SK-N-SH treated with all-trans-retinoic acid at 6 μM for 48 hours (cell line): ENCODE results near the gene DYSF.

ENCODE experiments used
- ATAC-seq: fragments of 200-7000 bp; cut with Tn5 transposase; 3 replicates; pipeline ENCODE4 v1.9.1; 2020; ENCODE audit warnings: mild to moderate bottlenecking, moderate library complexity
- ARNTL ChIP-seq: fragments of 450-650 bp; formaldehyde crosslinking; IDR thresholded peaks from 2 replicates; pipeline ENCODE4 v1.5.0; 2020; ENCODE audit warnings: low read depth, mild to moderate bottlenecking, moderate library complexity, borderline replicate concordance
- BACH2 ChIP-seq: fragments of 250-450 bp; sonication (Bioruptor Pico); IDR thresholded peaks from 2 replicates; pipeline ENCODE4 v1.9.0; 2021; ENCODE audit warnings: mild to moderate bottlenecking, borderline replicate concordance
- CSDC2 ChIP-seq: fragments of 250-450 bp; sonication (Bioruptor Pico); IDR thresholded peaks from 2 replicates; pipeline ENCODE4 v1.5.0; 2020; ENCODE audit warnings: mild to moderate bottlenecking, moderate library complexity
- ESRRG ChIP-seq: fragments of 250-450 bp; sonication (Bioruptor Pico); IDR thresholded peaks from 2 replicates; pipeline ENCODE4 v1.6.1; 2021; ENCODE audit warnings: mild to moderate bottlenecking
- GLIS3 ChIP-seq: fragments of 250-450 bp; sonication (Bioruptor Pico); IDR thresholded peaks from 2 replicates; pipeline ENCODE4 v1.5.0; 2020; ENCODE audit warnings: mild to moderate bottlenecking, moderate library complexity
- ISL1 ChIP-seq: fragments of 250-450 bp; sonication (Bioruptor Pico); IDR thresholded peaks from 2 replicates; pipeline ENCODE4 v2.1.2; 2022; ENCODE audit warnings: mild to moderate bottlenecking, moderate library complexity
- OSR1 ChIP-seq: fragments of 250-450 bp; sonication (Bioruptor Pico); IDR thresholded peaks from 2 replicates; pipeline ENCODE4 v1.8.0; 2022; ENCODE audit warnings: moderate library complexity, mild to moderate bottlenecking, inconsistent platforms
- PPARA ChIP-seq: fragments of 250-450 bp; sonication (Bioruptor Pico); IDR thresholded peaks from 2 replicates; pipeline ENCODE4 v1.5.0; 2020; ENCODE audit warnings: mild to moderate bottlenecking, borderline replicate concordance
- SNAI2 ChIP-seq: fragments of 250-450 bp; sonication (Bioruptor Pico); IDR thresholded peaks from 2 replicates; pipeline ENCODE4 v1.5.0; 2020; ENCODE audit warnings: mild to moderate bottlenecking, moderate library complexity
- TCF4 ChIP-seq: fragments of 250-450 bp; sonication (Bioruptor Pico); IDR thresholded peaks from 2 replicates; pipeline ENCODE4 v1.8.0; 2021; ENCODE audit warnings: mild to moderate bottlenecking, moderate library complexity, borderline replicate concordance
- TOX ChIP-seq: fragments of 250-450 bp; sonication (Bioruptor Pico); IDR thresholded peaks from 2 replicates; pipeline ENCODE4 v1.8.0; 2021; ENCODE audit warnings: mild to moderate bottlenecking, moderate library complexity, borderline replicate concordance
- ZC3H10 ChIP-seq: fragments of 250-450 bp; sonication (Bioruptor Pico); IDR thresholded peaks from 2 replicates; pipeline ENCODE4 v1.5.1; 2021; ENCODE audit warnings: mild to moderate bottlenecking, moderate library complexity
- ZFP3 ChIP-seq: fragments of 250-450 bp; sonication (Bioruptor Pico); IDR thresholded peaks from 2 replicates; pipeline ENCODE4 v1.5.0; 2020; ENCODE audit warnings: mild to moderate bottlenecking, moderate library complexity
- ZFP30 ChIP-seq: fragments of 450-650 bp; formaldehyde crosslinking; IDR thresholded peaks from 2 replicates; pipeline ENCODE4 v1.5.0; 2022; ENCODE audit warnings: mild to moderate bottlenecking, moderate library complexity
- ZNF70 ChIP-seq: fragments of 450-650 bp; formaldehyde crosslinking; IDR thresholded peaks from 2 replicates; pipeline ENCODE4 v1.5.0; 2020; ENCODE audit warnings: mild to moderate bottlenecking, moderate library complexity
- ZNF8 ChIP-seq: fragments of 450-650 bp; formaldehyde crosslinking; IDR thresholded peaks from 2 replicates; pipeline ENCODE4 v1.5.0; 2020; ENCODE audit warnings: mild to moderate bottlenecking, moderate library complexity
- TF ChIP-seq, protein P1 (sequence below): fragments of 250-450 bp; sonication (Bioruptor Pico); IDR thresholded peaks from 2 replicates; pipeline ENCODE4 v1.5.1; 2020; ENCODE audit warnings: low read depth, mild to moderate bottlenecking, moderate library complexity
- TF ChIP-seq, protein P2 (sequence below): fragments of 250-450 bp; sonication (Bioruptor Pico); IDR thresholded peaks from 2 replicates; pipeline ENCODE4 v1.8.0; 2021; ENCODE audit warnings: low read depth, mild to moderate bottlenecking, moderate library complexity, borderline replicate concordance
- TF ChIP-seq, protein P3 (sequence below): fragments of 250-450 bp; sonication (Bioruptor Pico); IDR thresholded peaks from 2 replicates; pipeline ENCODE4 v1.5.0; 2020; ENCODE audit warnings: mild to moderate bottlenecking, moderate library complexity
- TF ChIP-seq, protein P4 (sequence below): fragments of 250-450 bp; sonication (Bioruptor Pico); IDR thresholded peaks from 2 replicates; pipeline ENCODE4 v1.8.0; 2020; ENCODE audit warnings: mild to moderate bottlenecking, moderate library complexity, borderline replicate concordance
- TF ChIP-seq, protein P5 (sequence below): fragments of 250-450 bp; sonication (Bioruptor Pico); IDR thresholded peaks from 2 replicates; pipeline ENCODE4 v1.5.1; 2021; ENCODE audit warnings: mild to moderate bottlenecking, moderate library complexity

Gene DYSF

DNA sequence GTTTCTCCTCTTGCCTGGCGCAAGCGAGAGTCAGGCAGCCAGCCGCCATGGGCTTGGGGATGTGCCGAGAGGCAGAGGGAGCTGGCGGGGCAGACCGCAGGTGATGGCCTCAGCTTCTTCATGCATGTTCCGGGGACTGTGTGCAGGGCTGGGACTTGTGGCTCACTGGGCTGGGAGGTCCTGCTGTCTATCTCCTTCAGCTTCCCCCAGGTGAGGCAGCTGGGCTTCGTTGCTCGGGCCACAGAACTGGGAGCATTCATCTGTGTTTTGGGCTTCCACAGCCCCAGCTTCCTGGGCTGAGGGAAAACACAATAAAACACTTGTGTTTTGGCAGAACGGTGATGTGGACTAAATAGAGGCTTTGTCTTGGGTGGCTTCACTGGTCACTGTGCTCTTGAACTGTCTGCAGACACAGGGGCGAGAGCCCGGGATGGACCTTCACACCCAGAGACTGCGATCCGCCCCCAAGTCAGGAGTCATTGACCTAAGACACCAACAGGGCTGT lies 93.5 kb downstream of the DYSF start:
- TF ChIP-seq ZNF70 (no peak), ISL1 (no peak), ZNF8 (CRISPR knock-in tag) (no peak)
- TF ChIP-seq, protein P1, sequence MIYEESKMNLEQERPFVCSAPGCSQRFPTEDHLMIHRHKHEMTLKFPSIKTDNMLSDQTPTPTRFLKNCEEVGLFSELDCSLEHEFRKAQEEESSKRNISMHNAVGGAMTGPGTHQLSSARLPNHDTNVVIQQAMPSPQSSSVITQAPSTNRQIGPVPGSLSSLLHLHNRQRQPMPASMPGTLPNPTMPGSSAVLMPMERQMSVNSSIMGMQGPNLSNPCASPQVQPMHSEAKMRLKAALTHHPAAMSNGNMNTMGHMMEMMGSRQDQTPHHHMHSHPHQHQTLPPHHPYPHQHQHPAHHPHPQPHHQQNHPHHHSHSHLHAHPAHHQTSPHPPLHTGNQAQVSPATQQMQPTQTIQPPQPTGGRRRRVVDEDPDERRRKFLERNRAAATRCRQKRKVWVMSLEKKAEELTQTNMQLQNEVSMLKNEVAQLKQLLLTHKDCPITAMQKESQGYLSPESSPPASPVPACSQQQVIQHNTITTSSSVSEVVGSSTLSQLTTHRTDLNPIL = no peak
- TF ChIP-seq, all 23 proteins: peak for 0
- no peak for ATAC-seq

DNA sequence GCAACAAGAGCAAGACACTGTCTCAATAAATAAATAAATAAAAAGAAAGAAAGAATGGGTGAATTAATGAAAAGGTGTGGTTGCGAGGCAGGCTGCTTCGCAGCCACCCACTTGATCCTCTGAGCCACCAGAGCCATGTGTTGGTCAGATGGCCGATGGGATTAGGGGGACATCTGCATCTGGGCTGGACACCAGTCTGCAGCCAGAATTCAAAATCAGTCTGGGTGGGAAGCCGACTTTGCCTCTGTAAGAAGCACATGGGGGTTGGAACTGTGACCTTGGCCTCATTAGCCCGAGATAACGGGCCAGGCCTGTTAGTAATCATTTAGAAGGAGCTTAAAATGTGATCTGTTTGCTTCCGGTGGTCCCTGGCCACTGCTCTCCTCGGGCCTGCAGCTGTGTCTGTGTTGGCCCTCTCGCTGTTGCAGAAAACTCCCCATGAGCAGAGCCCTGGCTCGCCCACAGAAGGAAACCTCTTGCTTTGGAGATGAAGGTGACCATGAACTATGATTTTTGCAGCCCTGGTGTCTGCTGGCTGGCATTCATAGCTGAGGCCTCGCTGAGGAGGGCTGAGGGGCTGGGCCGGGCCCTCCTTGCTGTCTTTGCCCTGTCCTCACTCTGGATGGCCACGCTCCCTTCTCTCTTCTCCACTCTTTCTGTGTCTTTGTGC lies 94.4 kb downstream of the DYSF start:
- no peak for TF ChIP-seq ZC3H10
- TF ChIP-seq, protein P2, sequence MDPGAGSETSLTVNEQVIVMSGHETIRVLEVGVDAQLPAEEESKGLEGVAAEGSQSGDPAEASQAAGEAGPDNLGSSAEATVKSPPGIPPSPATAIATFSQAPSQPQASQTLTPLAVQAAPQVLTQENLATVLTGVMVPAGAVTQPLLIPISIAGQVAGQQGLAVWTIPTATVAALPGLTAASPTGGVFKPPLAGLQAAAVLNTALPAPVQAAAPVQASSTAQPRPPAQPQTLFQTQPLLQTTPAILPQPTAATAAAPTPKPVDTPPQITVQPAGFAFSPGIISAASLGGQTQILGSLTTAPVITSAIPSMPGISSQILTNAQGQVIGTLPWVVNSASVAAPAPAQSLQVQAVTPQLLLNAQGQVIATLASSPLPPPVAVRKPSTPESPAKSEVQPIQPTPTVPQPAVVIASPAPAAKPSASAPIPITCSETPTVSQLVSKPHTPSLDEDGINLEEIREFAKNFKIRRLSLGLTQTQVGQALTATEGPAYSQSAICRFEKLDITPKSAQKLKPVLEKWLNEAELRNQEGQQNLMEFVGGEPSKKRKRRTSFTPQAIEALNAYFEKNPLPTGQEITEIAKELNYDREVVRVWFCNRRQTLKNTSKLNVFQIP = no peak
- TF ChIP-seq ZNF70 = no peak
- no peak for TF ChIP-seq TOX (CRISPR knock-in tag)
- no peak for TF ChIP-seq GLIS3
- TF ChIP-seq, protein P3, sequence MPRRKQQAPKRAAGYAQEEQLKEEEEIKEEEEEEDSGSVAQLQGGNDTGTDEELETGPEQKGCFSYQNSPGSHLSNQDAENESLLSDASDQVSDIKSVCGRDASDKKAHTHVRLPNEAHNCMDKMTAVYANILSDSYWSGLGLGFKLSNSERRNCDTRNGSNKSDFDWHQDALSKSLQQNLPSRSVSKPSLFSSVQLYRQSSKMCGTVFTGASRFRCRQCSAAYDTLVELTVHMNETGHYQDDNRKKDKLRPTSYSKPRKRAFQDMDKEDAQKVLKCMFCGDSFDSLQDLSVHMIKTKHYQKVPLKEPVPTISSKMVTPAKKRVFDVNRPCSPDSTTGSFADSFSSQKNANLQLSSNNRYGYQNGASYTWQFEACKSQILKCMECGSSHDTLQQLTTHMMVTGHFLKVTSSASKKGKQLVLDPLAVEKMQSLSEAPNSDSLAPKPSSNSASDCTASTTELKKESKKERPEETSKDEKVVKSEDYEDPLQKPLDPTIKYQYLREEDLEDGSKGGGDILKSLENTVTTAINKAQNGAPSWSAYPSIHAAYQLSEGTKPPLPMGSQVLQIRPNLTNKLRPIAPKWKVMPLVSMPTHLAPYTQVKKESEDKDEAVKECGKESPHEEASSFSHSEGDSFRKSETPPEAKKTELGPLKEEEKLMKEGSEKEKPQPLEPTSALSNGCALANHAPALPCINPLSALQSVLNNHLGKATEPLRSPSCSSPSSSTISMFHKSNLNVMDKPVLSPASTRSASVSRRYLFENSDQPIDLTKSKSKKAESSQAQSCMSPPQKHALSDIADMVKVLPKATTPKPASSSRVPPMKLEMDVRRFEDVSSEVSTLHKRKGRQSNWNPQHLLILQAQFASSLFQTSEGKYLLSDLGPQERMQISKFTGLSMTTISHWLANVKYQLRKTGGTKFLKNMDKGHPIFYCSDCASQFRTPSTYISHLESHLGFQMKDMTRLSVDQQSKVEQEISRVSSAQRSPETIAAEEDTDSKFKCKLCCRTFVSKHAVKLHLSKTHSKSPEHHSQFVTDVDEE (CRISPR knock-in tag) = no peak
- no peak for TF ChIP-seq ZFP3 (CRISPR knock-in tag)
- no peak for TF ChIP-seq ISL1
- no peak for TF ChIP-seq TCF4 (CRISPR knock-in tag)
- TF ChIP-seq SNAI2 (CRISPR knock-in tag) = no peak
- TF ChIP-seq ZNF8 (CRISPR knock-in tag) = no peak
- TF ChIP-seq ARNTL (CRISPR knock-in tag) = no peak

DNA sequence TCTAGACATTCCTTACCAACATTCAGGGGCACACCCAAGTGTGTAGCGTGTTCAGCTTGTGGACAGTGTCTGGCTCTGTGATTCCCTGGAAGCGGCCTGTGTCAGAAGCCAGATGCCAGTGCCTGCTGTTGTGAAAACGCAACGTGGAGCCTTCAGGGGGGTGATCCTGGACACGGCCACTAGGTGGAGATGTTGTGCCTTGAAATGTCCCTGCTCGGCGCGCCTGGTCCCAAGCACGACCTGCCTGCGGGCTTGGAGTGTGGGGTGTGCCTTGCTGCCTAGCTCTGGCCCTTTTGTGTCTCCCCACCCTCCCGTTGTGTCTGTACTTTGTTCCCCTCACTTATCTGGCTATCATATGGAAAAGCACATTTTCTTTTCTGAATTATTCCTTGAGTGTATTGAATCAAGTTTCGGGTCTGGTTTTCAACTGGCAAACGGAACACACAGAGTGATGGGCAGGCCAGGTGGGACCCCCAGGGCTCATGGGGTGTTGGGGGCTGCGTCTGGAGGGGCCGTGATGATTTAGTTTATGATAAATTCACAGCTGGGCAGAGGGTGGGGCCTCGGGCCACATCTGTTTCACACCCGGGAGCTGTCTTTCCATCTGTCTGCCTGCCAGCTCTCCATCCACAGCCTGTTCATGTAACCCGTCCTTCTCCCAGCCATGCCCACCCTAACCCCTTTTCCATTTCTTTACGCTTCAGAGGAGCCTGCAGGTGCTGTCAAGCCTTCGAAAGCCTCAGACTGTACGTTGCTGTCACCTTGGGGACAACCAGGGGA lies 95.5 kb downstream of the DYSF start:
- ATAC-seq = peak; percentile 78
- TF ChIP-seq, protein P4, sequence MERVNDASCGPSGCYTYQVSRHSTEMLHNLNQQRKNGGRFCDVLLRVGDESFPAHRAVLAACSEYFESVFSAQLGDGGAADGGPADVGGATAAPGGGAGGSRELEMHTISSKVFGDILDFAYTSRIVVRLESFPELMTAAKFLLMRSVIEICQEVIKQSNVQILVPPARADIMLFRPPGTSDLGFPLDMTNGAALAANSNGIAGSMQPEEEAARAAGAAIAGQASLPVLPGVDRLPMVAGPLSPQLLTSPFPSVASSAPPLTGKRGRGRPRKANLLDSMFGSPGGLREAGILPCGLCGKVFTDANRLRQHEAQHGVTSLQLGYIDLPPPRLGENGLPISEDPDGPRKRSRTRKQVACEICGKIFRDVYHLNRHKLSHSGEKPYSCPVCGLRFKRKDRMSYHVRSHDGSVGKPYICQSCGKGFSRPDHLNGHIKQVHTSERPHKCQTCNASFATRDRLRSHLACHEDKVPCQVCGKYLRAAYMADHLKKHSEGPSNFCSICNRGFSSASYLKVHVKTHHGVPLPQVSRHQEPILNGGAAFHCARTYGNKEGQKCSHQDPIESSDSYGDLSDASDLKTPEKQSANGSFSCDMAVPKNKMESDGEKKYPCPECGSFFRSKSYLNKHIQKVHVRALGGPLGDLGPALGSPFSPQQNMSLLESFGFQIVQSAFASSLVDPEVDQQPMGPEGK = no peak
- TF ChIP-seq ARNTL (CRISPR knock-in tag) (no peak), OSR1 (CRISPR knock-in tag) (no peak), ESRRG (CRISPR knock-in tag) (no peak), BACH2 (CRISPR knock-in tag) (no peak), SNAI2 (CRISPR knock-in tag) (no peak), ZNF70 (no peak), TCF4 (CRISPR knock-in tag) (no peak), CSDC2 (CRISPR knock-in tag) (no peak), PPARA (CRISPR knock-in tag) (no peak), ZFP30 (no peak)
- TF ChIP-seq, protein P3 (CRISPR knock-in tag) = no peak
- TF ChIP-seq, protein P1 = no peak
- TF ChIP-seq, protein P5, sequence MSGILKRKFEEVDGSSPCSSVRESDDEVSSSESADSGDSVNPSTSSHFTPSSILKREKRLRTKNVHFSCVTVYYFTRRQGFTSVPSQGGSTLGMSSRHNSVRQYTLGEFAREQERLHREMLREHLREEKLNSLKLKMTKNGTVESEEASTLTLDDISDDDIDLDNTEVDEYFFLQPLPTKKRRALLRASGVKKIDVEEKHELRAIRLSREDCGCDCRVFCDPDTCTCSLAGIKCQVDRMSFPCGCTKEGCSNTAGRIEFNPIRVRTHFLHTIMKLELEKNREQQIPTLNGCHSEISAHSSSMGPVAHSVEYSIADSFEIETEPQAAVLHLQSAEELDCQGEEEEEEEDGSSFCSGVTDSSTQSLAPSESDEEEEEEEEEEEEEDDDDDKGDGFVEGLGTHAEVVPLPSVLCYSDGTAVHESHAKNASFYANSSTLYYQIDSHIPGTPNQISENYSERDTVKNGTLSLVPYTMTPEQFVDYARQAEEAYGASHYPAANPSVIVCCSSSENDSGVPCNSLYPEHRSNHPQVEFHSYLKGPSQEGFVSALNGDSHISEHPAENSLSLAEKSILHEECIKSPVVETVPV (CRISPR knock-in tag) = no peak

More for the DNA sequence above, 94.4 kb downstream of the DYSF start:
- no peak for ATAC-seq
